OCI-LY1 (cell line): ENCODE results near the gene SNAPC4.

Experiments used
- EZH2 ChIP-seq: fragments of 200-600 bp; sonication (generic), shearing (Covaris generic); IDR thresholded peaks from 2 replicates; pipeline ENCODE4 v1.8.0; 2017; ENCODE audit warnings: borderline replicate concordance, mixed run types, mild to moderate bottlenecking, antibody characterized with exemption, low read length, moderate library complexity, mixed read lengths
- TF ChIP-seq, protein P1 (sequence below): fragments of 200-600 bp; sonication (generic), shearing (Covaris generic); IDR thresholded peaks from 2 replicates; pipeline ENCODE4 v1.5.1; 2017; ENCODE audit warnings: mild to moderate bottlenecking, antibody characterized with exemption, low read length, moderate library complexity, mixed read lengths

- TF ChIP-seq EZH2: no peak
- TF ChIP-seq, protein P1, sequence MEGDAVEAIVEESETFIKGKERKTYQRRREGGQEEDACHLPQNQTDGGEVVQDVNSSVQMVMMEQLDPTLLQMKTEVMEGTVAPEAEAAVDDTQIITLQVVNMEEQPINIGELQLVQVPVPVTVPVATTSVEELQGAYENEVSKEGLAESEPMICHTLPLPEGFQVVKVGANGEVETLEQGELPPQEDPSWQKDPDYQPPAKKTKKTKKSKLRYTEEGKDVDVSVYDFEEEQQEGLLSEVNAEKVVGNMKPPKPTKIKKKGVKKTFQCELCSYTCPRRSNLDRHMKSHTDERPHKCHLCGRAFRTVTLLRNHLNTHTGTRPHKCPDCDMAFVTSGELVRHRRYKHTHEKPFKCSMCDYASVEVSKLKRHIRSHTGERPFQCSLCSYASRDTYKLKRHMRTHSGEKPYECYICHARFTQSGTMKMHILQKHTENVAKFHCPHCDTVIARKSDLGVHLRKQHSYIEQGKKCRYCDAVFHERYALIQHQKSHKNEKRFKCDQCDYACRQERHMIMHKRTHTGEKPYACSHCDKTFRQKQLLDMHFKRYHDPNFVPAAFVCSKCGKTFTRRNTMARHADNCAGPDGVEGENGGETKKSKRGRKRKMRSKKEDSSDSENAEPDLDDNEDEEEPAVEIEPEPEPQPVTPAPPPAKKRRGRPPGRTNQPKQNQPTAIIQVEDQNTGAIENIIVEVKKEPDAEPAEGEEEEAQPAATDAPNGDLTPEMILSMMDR: no peak
Measured at GRCh38 chr9:136407911-136408310, 7.9 kb upstream of the SNAPC4 start.
